Jurkat, Clone E6-1 (cell line): ENCODE data around the gene ERG. TPM values are rescaled to one million over a fixed set of nuclear protein-coding genes. Genes with fewer than 3 reads are reported as not detected.
A peak's percentile ranks its signal among the peaks of the same experiment; 100 is the strongest.

Source experiments
- DNase-seq: peaks from one replicate; pipeline ENCODE4 v3.0.0-alpha.2; 2011; ENCODE audit warnings: low read depth, low spot score
- H3K4me3 ChIP-seq: 2 replicates; pipeline ENCODE4 v1.5.1; 2011; ENCODE audit warnings: mild to moderate bottlenecking, low read length, control low read depth, moderate library complexity
- polyA plus RNA-seq: library from polyadenylated mRNA; unstranded; fragments of >200 nt; gene quantifications from one replicate; pipeline ENCODE4 v1.2.1, GENCODE V29; 2012; ENCODE audit warnings: missing spikeins; ENCODE audit not compliant: insufficient read length, insufficient read depth

ERG gene
- 2.2 TPM for polyA plus RNA-seq

DNA sequence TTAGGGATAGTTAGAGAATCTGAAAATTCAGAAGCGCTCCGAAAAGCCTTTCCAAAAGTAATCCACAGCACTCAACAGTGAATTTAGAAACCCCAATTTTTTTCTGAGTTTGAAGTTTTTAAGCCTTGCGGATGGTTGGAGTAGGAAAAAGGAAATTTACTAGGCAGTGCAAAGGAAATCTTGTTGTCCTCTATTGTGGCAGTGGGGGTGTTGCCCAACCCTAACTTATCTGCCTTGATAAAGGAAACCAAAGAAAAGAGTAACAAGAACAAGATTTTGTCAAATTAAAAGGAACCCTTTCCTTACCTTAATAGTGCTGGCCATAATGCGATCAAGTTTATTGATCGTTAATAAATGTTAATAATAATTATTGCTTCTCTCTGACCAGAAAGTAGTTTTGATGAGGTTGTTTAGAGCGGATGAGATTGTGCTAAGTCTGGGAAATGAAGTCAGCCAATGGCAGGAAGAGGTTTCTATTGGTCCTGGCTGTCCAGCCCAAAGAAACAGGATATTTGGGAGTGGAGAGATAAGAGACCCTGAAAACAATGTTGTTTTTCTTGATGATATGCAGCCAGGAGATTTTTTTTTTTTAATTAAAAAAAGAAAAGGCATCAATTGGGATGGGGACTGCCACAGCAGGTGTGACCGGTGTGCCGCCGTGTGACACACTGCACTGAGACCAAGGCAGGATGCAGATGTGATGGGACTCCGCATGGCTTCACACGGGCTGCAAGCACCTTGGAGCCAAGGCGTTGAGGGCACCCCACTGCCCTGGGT, at the start of gene ERG:
Gene ERG, minus strand, starts transcription at position 421 of the 777 bp plus-strand sequence. Its CDS starts 97 bp downstream, at position 324.
- no peak for DNase-seq
- H3K4me3 ChIP-seq: no peak within 1 kb of the TSS

GRCh38 chr21:38544661-38545060, 46.4 kb upstream of the ERG start:
- DNase-seq: no peak
- no peak overlapping the region for H3K4me3 ChIP-seq

- no peak for DNase-seq
- no peak overlapping the region for H3K4me3 ChIP-seq
These were observed 44.0 kb upstream of the ERG start for GRCh38 chr21:38542263-38542662.

DNA sequence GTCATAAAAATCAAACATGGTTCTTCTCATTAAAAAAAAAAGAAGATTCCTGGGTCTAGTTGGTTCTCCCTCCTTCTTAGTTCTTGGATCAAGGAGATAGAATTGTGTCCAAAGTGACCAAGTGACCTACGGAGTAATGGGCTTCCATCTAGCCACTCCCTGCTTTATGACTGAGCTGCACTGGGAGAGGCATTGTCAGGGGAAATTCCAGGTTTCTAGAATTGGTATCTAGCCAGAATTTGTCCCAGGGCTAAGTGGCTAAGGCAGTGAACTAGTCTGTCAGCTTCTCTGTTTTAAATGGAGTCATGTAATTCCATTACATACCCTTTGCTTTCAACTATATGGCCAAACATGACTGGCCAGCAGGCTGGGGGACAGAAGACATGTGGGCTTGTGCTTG, 40.1 kb upstream of the ERG start:
- no peak for DNase-seq
- H3K4me3 ChIP-seq: no peak overlapping the region

GRCh38 chr21:38534591-38534990, 36.3 kb upstream of the ERG start:
- no peak overlapping the region for H3K4me3 ChIP-seq
- no peak for DNase-seq

DNA sequence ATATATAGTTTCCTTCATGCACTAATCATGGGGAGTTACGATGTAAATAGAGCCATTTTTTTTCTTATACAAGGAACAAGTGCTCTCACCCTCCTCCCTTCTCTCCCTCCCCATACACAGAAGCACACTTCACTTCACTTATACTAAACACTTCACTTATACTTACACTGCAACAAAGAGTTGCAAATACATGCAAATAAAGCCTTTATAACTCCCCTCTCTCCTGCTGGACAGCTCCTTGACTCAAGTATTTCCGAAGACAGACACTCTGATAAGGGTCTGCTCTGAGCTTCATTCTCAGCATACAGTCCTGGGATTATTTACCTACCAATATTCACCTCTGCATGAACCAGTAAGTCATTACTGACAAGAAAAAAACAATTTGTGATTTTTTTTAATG, 35.6 kb upstream of the ERG start:
- DNase-seq: peak; percentile 7
- H3K4me3 ChIP-seq: no peak overlapping the region

GRCh38 chr21:38531591-38531990, 33.3 kb upstream of the ERG start:
- no peak for DNase-seq
- no peak overlapping the region for H3K4me3 ChIP-seq

GRCh38 chr21:38531039-38531541, 32.8 kb upstream of the ERG start:
- no peak for DNase-seq

DNA sequence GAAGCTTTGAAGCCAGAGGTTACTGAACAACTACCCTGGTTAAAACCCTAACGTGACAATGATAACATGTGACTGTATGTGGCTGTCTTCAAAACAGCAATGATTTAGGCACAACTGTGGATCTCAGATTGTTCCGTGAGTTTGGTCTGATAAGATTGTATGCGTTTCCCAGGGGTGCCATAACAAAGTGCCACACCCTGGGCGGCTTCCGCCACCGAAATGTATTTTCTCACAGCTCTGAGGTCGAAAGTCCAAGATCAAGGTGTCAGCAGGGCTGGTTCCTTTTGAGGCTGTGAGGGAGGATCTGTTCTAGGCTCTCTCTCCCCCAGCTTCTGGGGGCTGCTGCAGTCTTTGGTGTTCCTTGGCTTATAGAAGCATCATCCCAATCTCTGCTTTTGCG, 29.5 kb upstream of the ERG start:
- no peak for DNase-seq
- no peak overlapping the region for H3K4me3 ChIP-seq

More at GRCh38 chr21:38531039-38531541, 32.8 kb upstream of the ERG start:
- no peak overlapping the region for H3K4me3 ChIP-seq

DNA sequence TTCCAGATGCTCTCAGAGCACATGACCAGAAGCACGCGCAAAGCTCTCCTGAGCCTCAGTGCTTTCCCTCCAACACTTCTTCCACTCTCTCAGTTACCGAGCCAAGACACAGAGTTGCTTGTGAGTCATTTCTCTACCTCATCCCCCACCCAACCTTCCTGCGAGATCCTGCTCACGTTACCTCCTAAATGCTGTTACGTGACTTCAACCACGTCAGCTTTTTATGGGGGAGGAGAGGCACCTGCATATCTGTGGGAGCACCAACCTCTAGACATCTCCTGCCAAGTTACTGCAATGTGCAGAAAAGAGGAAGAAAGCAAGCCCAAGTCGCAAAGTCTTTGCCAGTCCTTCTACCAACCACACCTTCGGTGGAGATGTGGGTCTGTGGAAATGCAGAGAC, 27.2 kb upstream of the ERG start:
- DNase-seq: peak; percentile 23

GRCh38 chr21:38524168-38525153, 26.2 kb upstream of the ERG start:
- no peak overlapping the region for H3K4me3 ChIP-seq
- no peak for DNase-seq

More for the DNA sequence above, 27.2 kb upstream of the ERG start:
- no peak overlapping the region for H3K4me3 ChIP-seq

- DNase-seq: peak; percentile 45
- H3K4me3 ChIP-seq: no peak overlapping the region
These were observed 22.2 kb upstream of the ERG start for GRCh38 chr21:38520511-38520910.

- H3K4me3 ChIP-seq: no peak overlapping the region
- DNase-seq: no peak
These were observed 13.5 kb upstream of the ERG start for GRCh38 chr21:38511662-38512243.

- no peak overlapping the region for H3K4me3 ChIP-seq
- DNase-seq: no peak
These were observed 12.9 kb upstream of the ERG start for GRCh38 chr21:38511198-38511597.

GRCh38 chr21:38507374-38507942, 9.2 kb upstream of the ERG start:
- H3K4me3 ChIP-seq: no peak overlapping the region
- no peak for DNase-seq

DNA sequence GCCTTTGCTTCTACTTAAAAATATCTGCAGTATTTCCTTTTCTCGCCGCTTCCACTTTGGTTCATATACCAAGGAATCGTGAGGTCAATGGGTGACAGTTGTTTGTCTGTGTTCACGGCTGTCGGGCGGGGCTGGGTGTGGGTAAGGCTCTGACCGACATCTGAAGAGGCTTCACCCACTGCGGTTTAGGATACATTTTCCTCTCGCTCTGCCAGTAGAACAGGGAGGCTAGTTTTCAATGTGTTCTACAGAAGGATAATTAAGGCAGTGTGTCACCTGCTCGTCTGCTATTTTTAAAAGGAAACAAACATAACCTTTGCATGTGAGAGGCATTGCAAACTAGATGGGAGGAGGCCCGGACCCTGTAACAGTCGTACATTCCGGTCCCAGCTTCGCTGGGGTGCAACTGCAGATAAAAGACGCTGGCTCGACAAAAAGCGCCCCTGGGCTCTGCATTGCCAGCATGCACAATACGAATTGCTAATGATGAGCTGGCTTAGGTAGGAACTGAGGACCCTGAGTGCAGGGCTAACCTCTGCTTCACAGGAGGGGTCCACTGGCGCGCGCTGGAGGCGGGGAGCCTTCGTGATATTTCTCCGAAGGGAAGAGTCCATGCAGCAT, 8.5 kb upstream of the ERG start:
- peak; percentile 80 for DNase-seq
- H3K4me3 ChIP-seq: peak overlapping the region; percentile 9

GRCh38 chr21:38505654-38506523, 7.6 kb upstream of the ERG start:
- peak; percentile 82 for DNase-seq

GRCh38 chr21:38504066-38504465, 5.8 kb upstream of the ERG start:
- no peak overlapping the region for H3K4me3 ChIP-seq
- no peak for DNase-seq

More at GRCh38 chr21:38505654-38506523, 7.6 kb upstream of the ERG start:
- no peak overlapping the region for H3K4me3 ChIP-seq
